K562 (cell line): Measurements from ENCODE around the gene CHSY1. TPM values are rescaled to one million over a fixed set of nuclear protein-coding genes. Genes with fewer than 3 reads are reported as not detected.

ENCODE experiments used
- CBFA2T2 ChIP-seq: fragments of 450-650 bp; conservative IDR thresholded peaks from 2 replicates; pipeline ENCODE4 v1.6.1; 2017; ENCODE audit warnings: mild to moderate bottlenecking
- CBX3 ChIP-seq, 2 experiments: IDR thresholded peaks; 1 replicate in 1 of 2; 2 replicates in 1 of 2; pipeline ENCODE4 v1.6.1; 2012; ENCODE audit warnings: inconsistent platforms in 2 of 2, low read length in 2 of 2, borderline replicate concordance in 1 of 2, control low read depth in 1 of 2
- CXXC5 ChIP-seq: fragments of 250-450 bp; sonication (Bioruptor Pico); IDR thresholded peaks from 2 replicates; pipeline ENCODE4 v1.8.0; 2022; ENCODE audit warnings: inconsistent platforms, mild to moderate bottlenecking, moderate library complexity
- FOXK2 ChIP-seq, 2 experiments: fragments of 450-650 bp; IDR thresholded peaks in 1 of 2; conservative IDR thresholded peaks in 1 of 2; 2 replicates each; pipeline ENCODE4 v1.6.1; 2016; ENCODE audit warnings: low read depth in 2 of 2, mild to moderate bottlenecking in 1 of 2
- JUNB ChIP-seq: fragments of 450-650 bp; formaldehyde crosslinking; conservative IDR thresholded peaks from 2 replicates; pipeline ENCODE4 v1.4.0; 2020; ENCODE audit warnings: mild to moderate bottlenecking
- NFIC ChIP-seq: fragments of 450-650 bp; IDR thresholded peaks from 2 replicates; pipeline ENCODE4 v1.6.1; 2017; ENCODE audit warnings: mild to moderate bottlenecking, inconsistent platforms
- POLR2AphosphoS5 ChIP-seq: IDR thresholded peaks from 2 replicates; pipeline ENCODE4 v1.6.1; 2011; ENCODE audit warnings: mild to moderate bottlenecking, low read depth, low read length, moderate library complexity; ENCODE audit not compliant: control insufficient read depth, insufficient read depth
- RAD21 ChIP-seq, 2 experiments: fragments of 250-450 bp in 1 of 2; fragments of 450-650 bp in 1 of 2; sonication (Bioruptor Pico) in 1 of 2; formaldehyde crosslinking in 1 of 2; IDR thresholded peaks in 1 of 2; conservative IDR thresholded peaks in 1 of 2; 2 replicates each; pipeline versions ENCODE4 v1.4.0 to v1.8.0; 2020 to 2022; ENCODE audit warnings: mild to moderate bottlenecking in 2 of 2, moderate library complexity in 1 of 2
- RCOR1 ChIP-seq, 2 experiments: IDR thresholded peaks; 2 replicates each; pipeline ENCODE4 v1.6.1; 2012; ENCODE audit warnings: low read depth in 2 of 2, low read length in 2 of 2, borderline replicate concordance in 1 of 2, improper control_type of control experiment in 1 of 2
- SNIP1 ChIP-seq: fragments of 450-650 bp; IDR thresholded peaks from 2 replicates; pipeline ENCODE4 v1.7.1; 2017; ENCODE audit warnings: low read depth, mild to moderate bottlenecking
- STAT5A ChIP-seq: IDR thresholded peaks from 2 replicates; pipeline ENCODE4 v1.6.1; 2012; ENCODE audit warnings: low read length, inconsistent platforms, borderline replicate concordance
- TAL1 ChIP-seq: fragments of 450-650 bp; IDR thresholded peaks from 2 replicates; pipeline ENCODE4 v1.6.1; 2016; ENCODE audit warnings: mild to moderate bottlenecking
- TBL1XR1 ChIP-seq, 2 experiments: IDR thresholded peaks; 2 replicates each; pipeline ENCODE4 v1.6.1; 2012; ENCODE audit warnings: improper control_type of control experiment in 2 of 2, low read length in 2 of 2, mild to moderate bottlenecking in 1 of 2
- ZBTB17 ChIP-seq: fragments of 450-650 bp; formaldehyde crosslinking; IDR thresholded peaks from 2 replicates; pipeline ENCODE4 v1.4.0; 2020; ENCODE audit warnings: mild to moderate bottlenecking
- ZBTB26 ChIP-seq: fragments of 450-650 bp; formaldehyde crosslinking; IDR thresholded peaks from 2 replicates; pipeline ENCODE4 v1.4.0; 2022; ENCODE audit warnings: missing genetic modification characterization
- ZBTB33 ChIP-seq: sonication (generic); formaldehyde crosslinking; IDR thresholded peaks from 2 replicates; pipeline ENCODE4 v1.8.1; 2023; ENCODE audit warnings: mild to moderate bottlenecking, missing genetic modification reagents
- ZKSCAN3 ChIP-seq: fragments of 250-450 bp; sonication (Bioruptor Pico); IDR thresholded peaks from 2 replicates; pipeline ENCODE4 v1.4.0; 2020
- ZNF551 ChIP-seq: fragments of 250-450 bp; sonication (Bioruptor Pico); IDR thresholded peaks from 2 replicates; pipeline ENCODE4 v1.5.0; 2021; ENCODE audit warnings: mild to moderate bottlenecking, moderate library complexity
- polyA plus RNA-seq, 8 experiments: library from polyadenylated mRNA; depleted of rRNA in 4 of 8; stranded (reverse) in 5 of 8; unstranded in 3 of 8; fragments of >200 nt; fragmentation: Nextera tagmentation in 2 of 8; fragmentation: Illumina TruSeq in 1 of 8; extraction: Ambion mirVana in 2 of 8; extraction: Trizol in 1 of 8; gene quantifications; 2 replicates each; pipeline versions ENCODE4 v1.2.1 to v1.2.3, GENCODE V29; 2011 to 2014; ENCODE audit warnings: inconsistent platforms in 1 of 8, missing spikeins in 1 of 8
- total RNA-seq, 7 experiments: library from RNA; depleted of rRNA in 6 of 7; stranded (reverse); fragments of >200 nt in 6 of 7; fragmentation: Illumina TruSeq in 2 of 7; extraction: Trizol in 2 of 7; gene quantifications; 2 replicates each; pipeline versions ENCODE4 v1.2.1 to v1.2.3, GENCODE V29; 2011 to 2021; ENCODE audit warnings: low replicate concordance in 1 of 7
- TF ChIP-seq, protein P1 (sequence below): fragments of 250-450 bp; sonication (Bioruptor Pico); IDR thresholded peaks from 2 replicates; pipeline ENCODE4 v1.8.0; 2021; ENCODE audit warnings: borderline replicate concordance, mild to moderate bottlenecking, moderate library complexity; ENCODE audit not compliant: poor library complexity, severe bottlenecking
- TF ChIP-seq, protein P2 (sequence below): IDR thresholded peaks from 3 replicates; pipeline ENCODE4 v1.6.1; 2011; ENCODE audit warnings: borderline replicate concordance, mild to moderate bottlenecking; ENCODE audit not compliant: insufficient read length, insufficient read depth
- TF ChIP-seq, protein P3 (sequence below): sonication (generic); formaldehyde crosslinking; IDR thresholded peaks from 2 replicates; pipeline ENCODE4 v1.8.0; 2022; ENCODE audit warnings: missing genetic modification reagents, mild to moderate bottlenecking, borderline replicate concordance

Gene CHSY1
- total and polyA plus RNA-seq, 9 of the 15 experiments (the other 6 are each of a cell fraction or from before 2014, with no cell fraction given) = 7.0 to 16.4 (median 13.4) TPM

DNA sequence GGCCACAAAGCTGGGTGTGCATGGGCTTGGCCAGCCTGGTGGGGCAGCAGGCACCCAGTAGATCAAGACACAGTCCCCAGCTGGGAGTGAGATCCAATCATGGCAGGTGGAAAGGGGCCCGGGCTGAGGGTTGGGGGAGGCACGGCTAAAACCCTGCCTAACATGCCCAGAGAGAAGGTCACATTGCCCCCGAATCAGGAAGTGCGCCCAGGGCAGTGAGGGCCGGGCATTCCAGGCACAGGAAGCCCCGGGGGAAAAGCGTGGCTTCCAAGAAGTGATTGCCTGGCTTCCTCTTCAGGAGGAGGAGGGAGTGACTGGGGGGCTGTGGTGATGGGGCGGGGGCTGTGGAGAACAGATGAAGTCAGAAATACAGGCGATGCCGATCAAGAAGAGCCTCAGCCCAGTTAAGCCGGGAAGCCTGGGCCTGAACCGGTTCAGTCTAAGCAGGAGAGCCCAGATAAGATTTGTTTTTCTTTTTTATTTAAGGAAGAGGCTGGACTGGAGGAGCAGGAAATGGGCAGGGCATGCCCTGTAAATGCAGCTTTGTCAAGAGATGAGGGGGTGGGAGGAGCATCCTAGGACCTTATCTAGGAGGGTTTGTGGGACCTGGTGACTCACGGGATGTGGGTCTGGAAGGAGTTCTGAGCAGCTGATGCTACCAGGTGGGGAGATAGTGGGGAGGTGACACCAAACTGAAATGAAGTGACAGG, 83.9 kb downstream of the CHSY1 start (continued):
- TF ChIP-seq ZNF551 (CRISPR knock-in tag) (no peak), TAL1 (peak; percentile 70), CXXC5 (CRISPR knock-in tag) (peak; percentile 46; the same call in 1 of the 2 replicates), RCOR1 (IDR thresholded peaks at IDR 0.05; ENCODE audit: borderline replicate concordance in 1 of 2, low read depth in 2 of 2, low read length in 2 of 2) (peak in 1 of 2 experiments; percentile 99; a peak in 2 of 4 replicates), ZBTB26 (no peak), SNIP1 (no peak), ZKSCAN3 (no peak), JUNB (CRISPR knock-in tag) (peak; percentile 74; the same call in 1 of the 2 replicates), TBL1XR1 (IDR thresholded peaks at IDR 0.05; ENCODE audit: low read length in 2 of 2) (peak in 1 of 2 experiments; percentile 73; a peak in 1 of 4 replicates), STAT5A (peak; percentile 75), ZBTB33 (CRISPR knock-in tag) (0 out of 2 replicates have a peak, but pooled peaks have one; percentile 23), NFIC (peak; percentile 83), POLR2AphosphoS5 (peak; percentile 87), CBX3 (IDR thresholded peaks at IDR 0.05; ENCODE audit: borderline replicate concordance in 1 of 2, low read length in 2 of 2) (peak in 1 of 2 experiments; percentile 65; a peak in 1 of 3 replicates), CBFA2T2 (peak; percentile 93), FOXK2 (conservative IDR thresholded peaks at IDR 0.05 in 1 of 2, IDR thresholded peaks at IDR 0.05 in 1 of 2; ENCODE audit: low read depth in 2 of 2) (peak in 1 of 2 experiments; percentile 20; a peak in 1 of 4 replicates), ZBTB17 (CRISPR knock-in tag) (peak; percentile 83), RAD21 (CRISPR knock-in tag; conservative IDR thresholded peaks at IDR 0.05 in 1 of 2, IDR thresholded peaks at IDR 0.05 in 1 of 2) (no peak)
- TF ChIP-seq, protein P1, sequence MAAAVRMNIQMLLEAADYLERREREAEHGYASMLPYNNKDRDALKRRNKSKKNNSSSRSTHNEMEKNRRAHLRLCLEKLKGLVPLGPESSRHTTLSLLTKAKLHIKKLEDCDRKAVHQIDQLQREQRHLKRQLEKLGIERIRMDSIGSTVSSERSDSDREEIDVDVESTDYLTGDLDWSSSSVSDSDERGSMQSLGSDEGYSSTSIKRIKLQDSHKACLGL (CRISPR knock-in tag) = no peak
- TF ChIP-seq, protein P2, sequence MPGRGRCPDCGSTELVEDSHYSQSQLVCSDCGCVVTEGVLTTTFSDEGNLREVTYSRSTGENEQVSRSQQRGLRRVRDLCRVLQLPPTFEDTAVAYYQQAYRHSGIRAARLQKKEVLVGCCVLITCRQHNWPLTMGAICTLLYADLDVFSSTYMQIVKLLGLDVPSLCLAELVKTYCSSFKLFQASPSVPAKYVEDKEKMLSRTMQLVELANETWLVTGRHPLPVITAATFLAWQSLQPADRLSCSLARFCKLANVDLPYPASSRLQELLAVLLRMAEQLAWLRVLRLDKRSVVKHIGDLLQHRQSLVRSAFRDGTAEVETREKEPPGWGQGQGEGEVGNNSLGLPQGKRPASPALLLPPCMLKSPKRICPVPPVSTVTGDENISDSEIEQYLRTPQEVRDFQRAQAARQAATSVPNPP = no peak
- TF ChIP-seq, protein P3, sequence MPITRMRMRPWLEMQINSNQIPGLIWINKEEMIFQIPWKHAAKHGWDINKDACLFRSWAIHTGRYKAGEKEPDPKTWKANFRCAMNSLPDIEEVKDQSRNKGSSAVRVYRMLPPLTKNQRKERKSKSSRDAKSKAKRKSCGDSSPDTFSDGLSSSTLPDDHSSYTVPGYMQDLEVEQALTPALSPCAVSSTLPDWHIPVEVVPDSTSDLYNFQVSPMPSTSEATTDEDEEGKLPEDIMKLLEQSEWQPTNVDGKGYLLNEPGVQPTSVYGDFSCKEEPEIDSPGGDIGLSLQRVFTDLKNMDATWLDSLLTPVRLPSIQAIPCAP = no peak
